Measurements from ENCODE around the gene FAM210A.
A peak's percentile ranks its signal among the peaks of the same experiment; 100 is the strongest.

Gene FAM210A

DNA sequence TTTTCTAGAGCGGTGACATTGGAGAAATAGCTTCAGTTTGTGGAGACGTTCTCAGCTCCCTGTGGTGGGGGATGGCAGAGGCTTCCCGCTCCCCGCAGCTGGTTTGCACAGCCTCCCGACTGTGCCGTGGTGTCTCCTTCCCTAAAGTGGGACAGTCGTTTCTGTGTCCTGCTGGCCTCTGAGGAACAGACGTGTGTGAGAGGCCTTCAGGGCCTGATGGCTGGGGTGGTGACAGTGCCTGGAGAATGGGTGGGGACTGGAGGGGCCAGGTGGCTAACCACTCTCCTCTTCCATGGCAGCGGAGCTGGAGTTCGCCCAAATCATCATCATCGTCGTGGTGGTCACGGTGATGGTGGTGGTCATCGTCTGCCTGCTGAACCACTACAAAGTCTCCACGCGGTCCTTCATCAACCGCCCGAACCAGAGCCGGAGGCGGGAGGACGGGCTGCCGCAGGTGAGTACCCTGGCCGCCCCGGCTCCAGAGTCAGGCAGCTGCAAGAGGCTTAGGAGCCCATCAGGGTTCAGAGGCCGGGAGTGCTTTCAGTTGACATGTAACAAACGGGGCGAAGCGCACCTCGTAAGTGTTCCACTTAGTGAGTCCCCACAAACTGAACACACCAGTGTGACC is 105.4 kb downstream of the FAM210A start:
- DNase-seq, result no peak

DNA sequence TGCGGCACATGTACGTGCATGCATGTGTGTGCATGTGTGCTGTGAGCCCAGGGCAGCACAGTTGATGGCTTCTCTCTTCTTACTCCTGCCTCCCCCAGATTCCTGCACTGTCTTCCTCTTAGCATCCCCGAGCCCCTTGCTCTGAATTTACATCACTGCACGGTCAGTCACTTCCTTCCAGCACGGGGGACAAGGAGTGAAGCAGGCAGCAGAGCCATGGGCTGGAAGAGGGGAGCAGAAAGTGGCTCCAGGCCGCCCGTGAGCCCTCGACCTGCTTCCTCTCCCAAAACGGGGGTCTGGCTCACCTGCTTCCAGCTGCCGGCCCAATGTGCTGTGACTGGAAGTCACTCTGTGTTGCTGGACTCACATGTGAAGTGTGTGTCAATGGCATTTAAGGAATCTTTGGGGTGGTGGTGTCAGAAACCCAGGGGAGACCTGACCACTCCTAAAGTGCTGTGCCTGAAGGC is 106.1 kb downstream of the FAM210A start:
- DNase-seq, result no peak

DNA sequence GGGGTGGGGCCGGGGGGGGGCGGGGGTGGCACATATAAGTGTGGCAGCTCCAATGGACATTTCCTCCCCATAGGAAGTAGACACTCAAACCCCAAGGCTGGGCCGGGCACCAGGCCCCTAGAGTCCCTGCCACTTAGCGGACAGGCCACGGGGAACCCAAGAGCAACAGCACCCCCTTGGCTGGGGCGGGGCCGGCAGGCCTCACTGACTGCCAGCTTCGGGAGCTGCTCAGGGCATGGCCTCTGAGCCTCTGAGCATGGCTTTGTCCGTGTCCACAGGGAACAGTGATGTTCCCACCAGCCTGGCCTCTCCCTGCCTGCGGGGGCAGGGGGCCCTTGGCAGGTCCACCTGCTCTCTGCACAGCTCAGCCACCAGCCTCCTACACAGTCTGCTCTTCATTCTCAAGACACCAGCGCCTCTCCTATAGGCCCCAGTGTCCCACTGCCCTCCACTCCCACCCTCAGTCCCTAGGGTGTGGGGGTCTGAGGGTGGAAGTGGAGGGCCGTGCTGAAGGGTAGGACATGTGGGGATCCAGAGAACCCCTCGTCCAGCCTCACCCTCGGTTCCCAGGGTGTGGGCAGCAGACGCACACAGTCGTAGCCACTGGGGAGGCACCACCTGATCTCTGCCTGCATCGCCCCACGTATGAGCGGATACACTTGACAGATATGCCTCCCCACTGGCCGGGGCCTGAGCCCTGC is 106.7 kb downstream of the FAM210A start:
- no peak for DNase-seq

DNA sequence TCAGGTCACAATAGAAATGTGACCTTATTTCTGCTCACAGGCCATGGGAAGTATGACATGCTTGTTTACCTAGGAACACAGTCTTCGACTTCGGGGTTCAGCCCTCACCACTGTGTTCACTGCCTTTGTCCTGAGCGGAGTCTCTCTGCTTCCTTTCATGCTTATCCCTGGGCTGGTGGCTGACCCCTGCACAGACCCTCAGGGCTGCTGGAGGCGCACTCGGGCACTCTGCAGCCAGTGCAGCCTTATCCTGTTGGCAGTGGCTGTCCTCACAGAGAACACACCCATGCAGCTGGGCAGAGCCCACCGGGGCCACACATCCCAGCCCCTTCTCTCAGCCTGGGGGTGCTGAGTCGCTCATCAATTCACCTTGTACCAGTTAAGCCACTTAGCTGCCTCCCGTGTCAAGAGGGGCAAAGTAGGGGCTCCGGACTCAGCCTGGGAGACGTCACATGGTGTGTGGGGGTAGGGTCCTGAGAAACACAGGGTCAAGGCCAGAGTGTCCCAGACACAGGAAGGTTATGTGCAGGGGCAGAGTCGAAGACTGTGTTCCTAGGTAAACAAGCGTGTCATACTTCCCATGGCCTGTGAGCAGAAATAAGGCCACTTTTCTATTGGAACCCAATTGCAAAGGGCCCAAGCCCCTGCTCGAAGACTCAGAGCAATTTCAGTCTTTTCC is 107.5 kb downstream of the FAM210A start:
- DNase-seq, result no peak

GRCh38 chr18:13617826-13618515 is 108.4 kb downstream of the FAM210A start:
- no peak for DNase-seq

DNA sequence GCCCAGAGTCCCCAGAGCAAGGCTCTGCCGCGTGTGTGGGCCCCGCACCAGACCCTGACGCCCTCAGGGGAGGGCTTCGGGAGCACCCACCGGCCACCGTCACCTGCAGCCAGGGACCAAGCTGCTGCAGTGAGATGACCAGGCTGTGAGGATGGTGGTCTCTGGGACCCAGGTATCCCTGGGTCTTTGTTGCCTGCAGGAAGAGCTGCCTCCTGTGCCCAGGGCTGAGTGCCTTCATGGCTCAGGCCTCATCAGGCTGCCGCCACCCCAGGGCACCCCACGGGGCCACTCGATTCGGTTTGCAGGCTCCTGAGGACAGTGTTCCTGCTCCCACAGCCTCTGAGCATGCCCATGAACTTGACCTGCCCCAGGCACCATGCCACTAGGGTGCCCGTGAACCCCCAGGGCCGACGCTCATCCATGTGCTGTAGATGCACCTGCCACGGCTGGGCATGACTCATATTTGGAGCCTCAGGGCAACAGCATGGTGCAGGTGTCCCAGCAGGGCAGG is 109.8 kb downstream of the FAM210A start:
- DNase-seq, result no peak

DNA sequence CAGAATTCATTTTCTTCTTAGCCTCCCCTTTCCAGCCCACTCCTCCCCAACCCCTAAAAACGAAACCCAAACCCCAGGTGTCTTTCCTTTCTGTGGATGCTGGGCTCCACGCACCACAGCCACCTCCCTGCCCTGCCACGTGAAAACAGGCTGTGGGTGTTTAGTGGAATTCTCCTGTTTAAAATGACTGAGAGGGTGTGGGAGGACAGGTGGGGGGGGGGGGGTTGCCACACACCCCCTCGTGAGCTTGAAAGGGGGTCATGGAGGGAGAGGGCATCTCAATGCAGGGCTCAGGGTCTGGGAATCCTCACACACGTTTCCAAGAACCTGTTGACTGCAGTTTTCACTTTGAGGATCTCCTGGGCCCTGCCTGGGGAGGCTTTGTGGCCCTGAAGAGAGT is 110.3 kb downstream of the FAM210A start:
- DNase-seq, result no peak

DNA sequence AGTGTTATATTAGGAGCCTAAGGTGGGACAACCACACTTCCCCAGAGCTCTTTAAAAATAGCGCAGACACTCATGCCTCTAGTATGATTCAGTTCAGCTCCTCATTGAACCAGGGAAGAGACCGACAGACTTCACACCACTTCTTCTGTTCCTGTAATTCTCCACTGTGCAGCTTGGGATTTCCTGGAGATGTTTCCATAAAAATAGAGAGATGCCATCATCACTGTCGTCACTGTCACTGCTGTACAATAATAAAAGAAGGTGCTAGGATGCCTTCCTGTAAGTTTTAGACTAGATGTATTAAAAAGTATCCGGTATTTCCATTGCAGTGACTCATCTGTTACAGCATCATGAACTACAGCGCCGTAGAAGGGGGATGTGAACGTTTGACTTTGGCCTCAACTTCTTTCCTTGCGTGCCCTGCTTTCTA is 110.9 kb downstream of the FAM210A start:
- no peak for DNase-seq

- DNase-seq, result no peak
Measured at GRCh38 chr18:13614641-13615288, 111.6 kb downstream of the FAM210A start.

- DNase-seq, result peak; percentile 21
Measured at GRCh38 chr18:13613591-13614501, 112.5 kb downstream of the FAM210A start.
